Measurements from ENCODE around the gene PGAP6. TPM values are rescaled to one million over a fixed set of nuclear protein-coding genes. Genes with fewer than 3 reads are reported as not detected.

The PGAP6 gene
- total and polyA plus RNA-seq, 9 of the 15 experiments (the other 6 are each of a cell fraction or from before 2014, with no cell fraction given): 0.45 to 50.2 (median 39.3) TPM

- no peak for TF ChIP-seq IRF1 (CRISPR knock-in tag; IDR thresholded peaks at IDR 0.05; ENCODE audit: borderline replicate concordance)
Measured at GRCh38 chr16:350203-350602, 31.6 kb downstream of the PGAP6 start (continued).

GRCh38 chr16:349211-349610 is 32.6 kb downstream of the PGAP6 start:
- BruUV-seq (replicated peaks): no TSS peak
- Histone ChIP-seq H2AFZ (ENCODE audit: low read depth, low read length) (no peak overlapping the region), H3K9me3 (replicated peaks; ENCODE audit: control insufficient read depth, insufficient read depth, low read depth, low read length) (no peaks in the 10 kb centered on the region), H3K27ac (ENCODE audit: extremely low read depth, low read depth, low read length) (peak overlapping the region; percentile 14; the same call in 1 of the 3 replicates), H3K4me3 (no peak overlapping the region), H3K4me1 (replicated peaks in 1 of 2; ENCODE audit: control insufficient read depth in 2 of 2, insufficient read depth in 2 of 2, low read length in 2 of 2) (peaks cover 26 to 27% of the 10 kb centered on the region in 2 experiments), H3K27me3 (ENCODE audit: control insufficient read depth in 2 of 2, insufficient read depth in 2 of 2, low read length in 2 of 2) (no peaks in the 10 kb centered on the region), H3K36me3 (ENCODE audit: control insufficient read depth, insufficient read depth, low read length) (peaks cover 63% of the 10 kb centered on the region), H3K9me1 (ENCODE audit: control insufficient read depth, insufficient read depth, low read length) (peaks cover 6% of the 10 kb centered on the region), H3K4me2 (ENCODE audit: insufficient read depth, low read length) (no peak overlapping the region; the same call in 1 of the 2 replicates), H3K9ac (ENCODE audit: insufficient read depth in 1 of 2, low read depth in 2 of 2, low read length in 2 of 2) (peak overlapping the region in 1 of 2 experiments; percentile 46; a peak in 1 of 4 replicates), H4K20me1 (replicated peaks; ENCODE audit: control insufficient read depth, insufficient read depth, low read length) (peaks cover 3% of the 10 kb centered on the region; the same call in 1 of the 2 replicates), H3K79me2 (ENCODE audit: control insufficient read depth, insufficient read depth, low read length) (peaks cover 79% of the 10 kb centered on the region)
- ATAC-seq (no peak), DNase-seq (ENCODE audit: extremely low read depth in 1 of 4, low spot score in 3 of 4) (no peak), FAIRE-seq (peak; percentile 54)
- 82% methylated on average over 7 of the region's 7 CpGs for WGBS (ENCODE audit: insufficient coverage, low coverage, missing lambda C conversion rate)
- ChIA-PET POLR2A (interaction anchor here (0.6 to 2.7 kb wide), 3 partner anchors 12 to 57 kb away, joined by 3 to 22 read pairs (median 5); no protein-coding TSS in a partner anchor), CTCF (ENCODE audit: low intra/inter-chr PET ratio) (no interaction called here)
- in situ Hi-C loops (cut with MboI): no loop called here
- intact Hi-C loops (cut with micrococcal nuclease): no loop called here
- TF ChIP-seq NR2C2 (CRISPR knock-in tag; IDR thresholded peaks at IDR 0.05): no peak
- TF ChIP-seq NR2C2 (tag; IDR thresholded peaks at IDR 0.05): no peak
- no peak for TF ChIP-seq MNT (conservative IDR thresholded peaks at IDR 0.05)
- TF ChIP-seq UBTF (IDR thresholded peaks at IDR 0.05; ENCODE audit: borderline replicate concordance in 1 of 2, low read depth in 2 of 2, low read length in 2 of 2): no peak
- peak; percentile 16; the same call in 1 of the 2 replicates for TF ChIP-seq MAX (CRISPR knock-in tag; IDR thresholded peaks at IDR 0.05)
- peak; percentile 30; the same call in 1 of the 2 replicates for TF ChIP-seq CBFB (CRISPR knock-in tag; IDR thresholded peaks at IDR 0.05)
- no peak for TF ChIP-seq MYNN (IDR thresholded peaks at IDR 0.05)
- no peak for TF ChIP-seq MYNN (CRISPR knock-in tag; IDR thresholded peaks at IDR 0.05)
- TF ChIP-seq ID3 (CRISPR knock-in tag; IDR thresholded peaks at IDR 0.05): no peak
- TF ChIP-seq ID3 (tag; IDR thresholded peaks at IDR 0.05): peak; percentile 48; the same call in 1 of the 2 replicates
- no peak for TF ChIP-seq NCOA4 (IDR thresholded peaks at IDR 0.05; ENCODE audit: partially characterized antibody)
- no peak for TF ChIP-seq ATF3 (IDR thresholded peaks at IDR 0.05)
- no peak for TF ChIP-seq ATF3 (CRISPR knock-in tag; conservative IDR thresholded peaks at IDR 0.05)

Data from K562 (cell line).